ENCODE measurements around the gene TMEM120A. TPM values are rescaled to one million over a fixed set of nuclear protein-coding genes. Genes with fewer than 3 reads are reported as not detected.

TMEM120A gene
- total and polyA plus RNA-seq, 4 donors, result 15.7 to 90.1 (median 57.6) TPM

- no peak overlapping the region for H3K4me3 ChIP-seq
- H3K4me1 ChIP-seq (ENCODE audit: control insufficient read depth in 5 of 5, insufficient read depth in 5 of 5, low read length in 5 of 5), result peaks cover 0 to 10% (median 4%) of the 10 kb centered on the region in 5 donors
- peaks cover 3 to 79% (median 20%) of the 10 kb centered on the region in 4 donors for H3K36me3 ChIP-seq (ENCODE audit: control insufficient read depth in 4 of 4, insufficient read depth in 4 of 4, low read length in 4 of 4)
- 90 to 95% methylated on average over 21 of the region's 21 CpGs for WGBS, 2 donors
- H3K9ac ChIP-seq (ENCODE audit: insufficient read depth in 1 of 2, low read length in 2 of 2), result no peak overlapping the region
- DNase-seq (no peak), ATAC-seq (ENCODE audit: insufficient read depth, low FRiP score) (no peak)
- no peak overlapping the region for H3K27ac ChIP-seq (ENCODE audit: low read depth in 1 of 2, low read length in 1 of 2)
- no peaks in the 10 kb centered on the region for H3K27me3 ChIP-seq (ENCODE audit: control insufficient read depth in 3 of 3, insufficient read depth in 3 of 3, low read length in 2 of 3)
- no peak for TF ChIP-seq CTCF (IDR thresholded peaks at IDR 0.05; ENCODE audit: control extremely low read depth, extremely low read depth)
- no peaks in the 10 kb centered on the region for H3K9me3 ChIP-seq (ENCODE audit: control insufficient read depth in 4 of 4, insufficient read depth in 3 of 4, low read length in 3 of 4)
Observed at GRCh38 chr7:75985009-75985517, 9.3 kb downstream of the TMEM120A start.

- Histone ChIP-seq H3K4me3 (no peak overlapping the region), H3K27me3 (ENCODE audit: control insufficient read depth in 3 of 3, insufficient read depth in 3 of 3, low read length in 2 of 3) (no peaks in the 10 kb centered on the region), H3K9me3 (ENCODE audit: control insufficient read depth in 4 of 4, insufficient read depth in 3 of 4, low read length in 3 of 4) (no peaks in the 10 kb centered on the region), H3K36me3 (ENCODE audit: control insufficient read depth in 4 of 4, insufficient read depth in 4 of 4, low read length in 4 of 4) (peaks cover 3 to 86% (median 22%) of the 10 kb centered on the region in 4 donors), H3K9ac (ENCODE audit: insufficient read depth in 1 of 2, low read length in 2 of 2) (no peak overlapping the region), H3K4me1 (ENCODE audit: control insufficient read depth in 5 of 5, insufficient read depth in 5 of 5, low read length in 5 of 5) (peaks cover 0 to 4% (median 3%) of the 10 kb centered on the region in 5 donors), H3K27ac (ENCODE audit: low read depth in 1 of 2, low read length in 1 of 2) (no peak overlapping the region)
- DNase-seq (peak in 1 of 3 donors; percentile 11), ATAC-seq (ENCODE audit: insufficient read depth, low FRiP score) (no peak)
- 92 to 93% methylated on average over 44 of the region's 44 CpGs for WGBS, 2 donors
- no peak for TF ChIP-seq CTCF (IDR thresholded peaks at IDR 0.05; ENCODE audit: control extremely low read depth, extremely low read depth)
Observed at GRCh38 chr7:75984130-75985008, 10.0 kb downstream of the TMEM120A start.

GRCh38 chr7:75983471-75984129, 10.8 kb downstream of the TMEM120A start:
- no peak for TF ChIP-seq CTCF (IDR thresholded peaks at IDR 0.05; ENCODE audit: control extremely low read depth, extremely low read depth)
- ATAC-seq (ENCODE audit: insufficient read depth, low FRiP score), result no peak
- Histone ChIP-seq H3K4me3 (no peak overlapping the region), H3K27me3 (ENCODE audit: control insufficient read depth in 3 of 3, insufficient read depth in 3 of 3, low read length in 2 of 3) (no peaks in the 10 kb centered on the region), H3K9ac (ENCODE audit: insufficient read depth in 1 of 2, low read length in 2 of 2) (no peak overlapping the region), H3K9me3 (ENCODE audit: control insufficient read depth in 4 of 4, insufficient read depth in 3 of 4, low read length in 3 of 4) (no peaks in the 10 kb centered on the region), H3K36me3 (ENCODE audit: control insufficient read depth in 4 of 4, insufficient read depth in 4 of 4, low read length in 4 of 4) (peaks cover 3 to 88% (median 22%) of the 10 kb centered on the region in 4 donors), H3K27ac (ENCODE audit: low read depth in 1 of 2, low read length in 1 of 2) (no peak overlapping the region), H3K4me1 (ENCODE audit: control insufficient read depth in 5 of 5, insufficient read depth in 5 of 5, low read length in 5 of 5) (no peaks in the 10 kb centered on the region)
- DNase-seq, result peak in 1 of 3 donors; percentile 11
- 92 to 97% methylated on average over 26 of the region's 26 CpGs for WGBS, 2 donors

Data from lung (tissue), 12 donors.